ENCODE measurements around the gene GP5.

DNA sequence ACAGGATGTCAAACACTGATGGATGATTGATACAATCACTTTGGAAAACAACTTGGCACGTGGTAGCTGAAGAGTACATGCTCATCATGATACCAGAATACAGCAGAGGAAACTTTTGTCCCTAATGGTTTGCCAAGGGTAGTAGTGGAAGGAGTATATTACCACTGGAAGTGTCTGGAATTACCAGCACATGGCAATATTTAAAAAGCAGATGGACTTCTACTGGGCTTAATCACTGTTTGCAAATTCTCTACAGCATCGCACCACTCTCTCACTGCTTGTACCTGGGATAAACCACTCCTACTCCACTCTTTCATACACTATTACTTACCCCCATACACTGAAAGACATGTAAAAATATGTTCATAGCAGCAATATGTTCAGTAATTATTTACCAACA, 19.6 kb upstream of the GP5 start:
- TF ChIP-seq CTCF (IDR thresholded peaks at IDR 0.05), result no peak
- no peak for TF ChIP-seq REST (IDR thresholded peaks at IDR 0.05; ENCODE audit: insufficient read depth in 1 of 2, low read depth in 2 of 2, low read length in 1 of 2)
- no peak for TF ChIP-seq POLR2AphosphoS5 (IDR thresholded peaks at IDR 0.05; ENCODE audit: low read depth, low read length)
